ENCODE measurements around the gene ADARB1.

DNA sequence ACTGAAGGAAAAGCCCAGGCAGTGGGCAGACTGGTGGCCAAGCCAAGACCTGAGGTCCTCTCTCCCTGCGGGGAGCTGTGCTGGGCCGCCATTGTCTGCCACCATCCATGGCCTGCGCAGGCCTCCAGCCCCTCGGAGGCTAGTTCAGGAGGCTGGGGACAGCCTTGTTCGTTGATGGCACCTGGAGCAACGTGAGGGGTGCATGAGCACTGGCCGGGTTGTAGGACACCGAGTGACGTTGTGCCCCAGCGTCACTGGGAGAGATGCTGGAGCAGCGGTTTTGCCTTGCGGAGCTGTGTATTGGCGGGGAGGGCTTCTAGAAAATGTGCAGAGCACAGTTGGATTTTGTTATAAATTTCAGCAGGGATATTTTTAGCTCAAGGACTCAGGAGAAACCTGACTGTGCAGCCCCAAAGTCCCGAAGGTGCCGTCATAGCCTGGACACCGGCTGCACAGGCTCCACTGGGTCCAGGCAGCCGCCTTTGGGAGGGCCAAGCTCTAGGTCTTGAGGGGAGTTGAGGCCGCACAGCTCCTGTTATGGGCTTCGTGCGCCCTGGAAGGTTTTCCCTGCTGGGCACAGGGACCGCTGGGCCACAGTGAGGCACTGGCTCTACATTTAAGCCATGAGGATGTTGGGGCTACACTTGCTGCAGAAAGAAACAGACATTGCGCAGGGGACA, 48.2 kb upstream of the ADARB1 start:
- TF ChIP-seq, protein P1, sequence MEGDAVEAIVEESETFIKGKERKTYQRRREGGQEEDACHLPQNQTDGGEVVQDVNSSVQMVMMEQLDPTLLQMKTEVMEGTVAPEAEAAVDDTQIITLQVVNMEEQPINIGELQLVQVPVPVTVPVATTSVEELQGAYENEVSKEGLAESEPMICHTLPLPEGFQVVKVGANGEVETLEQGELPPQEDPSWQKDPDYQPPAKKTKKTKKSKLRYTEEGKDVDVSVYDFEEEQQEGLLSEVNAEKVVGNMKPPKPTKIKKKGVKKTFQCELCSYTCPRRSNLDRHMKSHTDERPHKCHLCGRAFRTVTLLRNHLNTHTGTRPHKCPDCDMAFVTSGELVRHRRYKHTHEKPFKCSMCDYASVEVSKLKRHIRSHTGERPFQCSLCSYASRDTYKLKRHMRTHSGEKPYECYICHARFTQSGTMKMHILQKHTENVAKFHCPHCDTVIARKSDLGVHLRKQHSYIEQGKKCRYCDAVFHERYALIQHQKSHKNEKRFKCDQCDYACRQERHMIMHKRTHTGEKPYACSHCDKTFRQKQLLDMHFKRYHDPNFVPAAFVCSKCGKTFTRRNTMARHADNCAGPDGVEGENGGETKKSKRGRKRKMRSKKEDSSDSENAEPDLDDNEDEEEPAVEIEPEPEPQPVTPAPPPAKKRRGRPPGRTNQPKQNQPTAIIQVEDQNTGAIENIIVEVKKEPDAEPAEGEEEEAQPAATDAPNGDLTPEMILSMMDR (conservative IDR thresholded peaks at IDR 0.05; ENCODE audit: low read depth, low read length): no peak
- TF ChIP-seq EZH2 (IDR thresholded peaks at IDR 0.05; ENCODE audit: borderline replicate concordance, low read depth, low read length, poor library complexity, severe bottlenecking): no peak
